HT-29 (cell line): ENCODE data around the gene EMC10. TPM values are rescaled to one million over a fixed set of nuclear protein-coding genes. Genes with fewer than 3 reads are reported as not detected.
A peak's percentile ranks its signal among the peaks of the same experiment; 100 is the strongest.

ENCODE experiments used
- DNase-seq: peaks from one replicate; pipeline ENCODE4 v3.0.0-alpha.2; 2015; ENCODE audit warnings: low spot score
- total RNA-seq: library from RNA; depleted of rRNA; stranded (reverse); fragments of >200 nt; shearing (Covaris generic); gene quantifications from 2 replicates; pipeline ENCODE4 v1.2.3, GENCODE V29; 2014

The EMC10 gene
- total RNA-seq, 1 experiment from 2014 or later, result 324 TPM

DNA sequence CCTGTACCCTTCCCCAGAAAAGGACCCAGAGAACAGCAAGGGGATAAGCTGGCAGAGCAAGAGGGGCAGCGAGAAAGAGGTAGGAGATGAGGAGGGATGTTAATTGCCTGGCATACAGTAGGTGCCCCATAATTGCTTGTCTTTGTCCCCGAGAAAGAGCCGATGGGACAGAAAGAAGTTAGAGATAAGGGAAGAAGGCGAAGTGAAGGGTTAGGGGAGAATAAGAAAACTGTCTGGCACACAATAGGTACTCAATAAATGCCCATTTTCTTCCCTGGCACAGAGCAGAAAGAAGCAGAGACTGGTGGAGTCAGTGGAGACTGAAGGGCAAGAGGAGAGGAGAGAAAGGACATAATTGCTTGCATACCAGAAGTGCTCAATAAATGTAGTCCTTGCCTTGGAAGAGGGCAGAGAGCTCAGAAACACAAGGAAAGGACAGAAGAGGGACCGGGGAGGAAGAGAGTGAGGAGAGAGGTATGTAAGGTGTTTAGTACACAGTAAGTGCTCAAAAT, 18.8 kb downstream of the EMC10 start:
- DNase-seq, result no peak

DNA sequence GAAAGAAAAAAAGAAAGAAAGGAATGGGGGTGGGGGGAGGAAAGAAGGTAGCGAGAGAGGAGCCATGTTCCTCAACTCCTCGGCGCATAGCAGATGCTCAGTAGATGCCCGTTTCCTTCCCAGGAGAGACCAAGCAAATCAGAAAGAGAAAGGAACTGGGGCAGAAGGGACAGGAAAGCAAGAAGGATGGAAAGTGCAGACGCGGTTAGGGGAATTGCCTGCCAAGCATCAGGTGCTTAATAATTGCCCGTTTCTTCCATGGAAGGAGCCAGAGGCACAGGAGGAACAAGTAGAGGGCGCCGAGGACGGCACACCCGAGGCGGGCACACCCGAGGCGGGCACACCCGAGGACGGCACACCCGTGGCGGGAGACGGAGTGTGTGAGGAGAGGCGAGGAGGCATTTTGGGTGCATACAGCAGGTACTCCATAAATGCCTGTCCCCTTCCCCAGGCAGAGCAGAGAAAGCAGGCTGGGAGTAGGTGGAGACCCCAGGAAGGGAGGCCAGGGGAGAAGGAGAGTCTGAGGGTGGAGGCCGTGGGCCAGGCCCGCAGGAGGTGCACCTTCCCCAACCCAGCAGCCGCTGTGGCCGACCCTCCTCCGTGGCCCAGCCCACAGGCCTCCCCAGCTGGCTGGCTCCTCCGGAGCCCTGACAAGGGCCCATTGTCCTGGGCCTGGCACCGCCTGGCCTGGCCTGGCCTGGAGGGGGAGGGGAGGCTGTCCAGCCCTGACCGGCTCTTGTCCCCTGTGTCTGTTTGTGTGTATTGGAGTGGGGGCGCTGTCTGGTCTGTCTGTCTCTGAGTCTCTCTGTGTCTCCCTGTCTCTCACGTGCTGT, 20.1 kb downstream of the EMC10 start:
- peak; percentile 82 for DNase-seq

DNA sequence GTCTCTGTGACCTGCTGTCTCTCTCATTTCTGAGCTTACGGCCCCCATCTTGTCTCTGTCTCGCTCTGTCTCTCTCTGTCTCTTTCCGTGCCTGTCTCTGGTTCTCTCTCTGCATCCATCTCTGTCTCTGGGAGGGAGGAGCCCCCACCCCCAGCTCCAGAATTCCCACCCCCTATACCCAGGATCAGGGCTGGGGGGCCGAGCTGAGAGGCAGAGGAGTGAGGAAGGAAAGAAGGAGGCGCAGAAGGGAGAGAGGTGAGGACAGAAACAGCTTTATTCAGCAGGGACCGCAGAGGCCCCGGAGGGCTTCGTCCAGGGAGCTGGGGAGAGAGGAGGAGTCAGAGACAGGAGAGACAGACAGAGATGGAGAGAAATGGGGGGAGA, 20.7 kb downstream of the EMC10 start:
- peak; percentile 30 for DNase-seq

DNA sequence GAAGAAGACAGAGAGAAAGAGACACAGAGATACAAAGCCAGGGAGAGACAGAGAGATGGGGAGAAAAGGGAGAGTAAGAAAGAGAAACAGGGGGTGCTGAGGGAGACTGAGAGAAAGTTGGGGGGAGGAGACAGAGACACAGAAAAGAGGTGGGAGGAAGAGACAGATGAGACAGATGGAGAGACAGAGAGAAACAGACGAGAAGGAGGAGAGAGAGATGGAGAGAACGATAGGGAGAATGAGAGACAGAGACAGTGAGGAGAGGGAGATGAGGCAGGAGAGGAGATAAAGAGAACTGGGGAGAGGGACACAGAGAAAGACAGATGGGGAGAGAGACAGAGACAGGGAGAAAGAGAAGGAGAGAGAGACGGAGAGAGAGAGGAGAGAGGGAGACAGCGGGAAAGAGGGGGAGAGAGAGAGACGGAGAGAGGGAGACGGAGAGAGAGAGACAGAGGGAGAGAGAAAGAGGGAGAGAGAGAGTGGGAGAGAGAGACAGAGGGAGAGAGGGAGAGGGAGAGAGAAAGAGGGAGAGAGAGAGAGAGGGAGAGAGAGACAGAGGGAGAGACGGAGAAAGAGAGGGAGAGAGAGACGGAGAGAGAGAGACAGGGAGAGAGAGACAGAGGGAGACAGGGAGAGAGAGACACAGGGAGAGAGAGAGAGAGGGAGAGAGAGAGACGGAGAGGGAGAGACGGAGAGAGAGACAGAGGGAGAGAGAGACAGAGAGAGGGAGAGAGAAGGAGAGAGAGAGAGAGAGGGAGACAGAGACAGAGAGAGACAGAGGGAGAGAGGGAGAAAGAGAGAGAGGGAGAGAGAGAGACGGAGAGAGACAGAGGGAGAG, 22.1 kb downstream of the EMC10 start:
- DNase-seq, result no peak

DNA sequence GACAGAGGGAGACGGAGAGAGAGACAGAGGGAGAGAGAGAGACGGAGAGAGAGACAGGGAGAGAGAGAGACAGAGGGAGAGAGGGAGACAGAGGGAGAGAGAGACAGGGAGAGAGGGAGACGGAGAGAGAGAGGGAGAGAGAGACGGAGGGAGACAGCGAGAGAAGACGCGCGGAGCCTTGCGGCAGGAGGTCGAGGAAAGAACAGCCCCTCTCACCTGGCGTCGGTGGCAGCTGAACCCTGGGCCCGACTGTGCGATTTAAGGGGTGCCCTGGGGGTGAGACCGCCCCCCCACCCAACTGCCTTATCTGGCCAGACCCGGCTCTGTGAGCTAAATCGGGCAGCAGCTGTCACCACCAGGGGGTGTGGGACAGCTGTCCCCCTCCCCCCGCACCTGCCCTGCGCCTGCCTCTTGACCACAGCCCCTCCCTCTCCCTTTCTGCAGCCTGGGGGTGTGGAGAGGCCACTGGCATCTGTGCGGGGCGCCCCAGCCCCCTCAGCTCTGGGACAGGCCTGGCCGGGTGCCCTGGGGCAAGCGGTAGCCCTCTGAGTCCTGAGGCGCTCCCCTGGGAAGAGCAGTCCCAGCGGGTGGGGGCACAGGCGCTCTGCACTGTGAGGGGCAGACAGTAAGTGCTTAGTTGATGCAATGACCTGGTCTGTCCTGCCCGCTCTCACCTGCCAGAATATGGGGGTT, 23.9 kb downstream of the EMC10 start:
- DNase-seq, result peak; percentile 61

DNA sequence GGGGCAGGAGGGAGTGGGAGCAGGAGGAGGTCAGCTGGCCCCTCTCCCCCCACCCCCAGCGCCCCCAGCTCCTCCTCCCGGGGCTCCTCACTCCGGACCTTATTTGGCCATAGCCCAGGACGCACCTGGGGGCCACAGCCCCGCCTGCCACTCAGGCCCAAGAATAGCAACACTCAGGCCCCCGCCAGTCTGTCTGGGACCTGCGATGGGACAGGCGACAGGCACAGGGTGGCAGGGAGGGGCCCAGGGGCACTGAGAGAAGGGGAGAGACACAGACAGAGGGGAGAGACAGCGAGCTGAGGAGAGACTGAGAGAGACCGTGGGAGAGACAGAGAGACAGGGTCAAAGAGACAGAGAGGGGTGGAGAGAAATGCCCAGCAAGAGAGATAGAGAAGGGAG, 24.4 kb downstream of the EMC10 start:
- no peak for DNase-seq

DNA sequence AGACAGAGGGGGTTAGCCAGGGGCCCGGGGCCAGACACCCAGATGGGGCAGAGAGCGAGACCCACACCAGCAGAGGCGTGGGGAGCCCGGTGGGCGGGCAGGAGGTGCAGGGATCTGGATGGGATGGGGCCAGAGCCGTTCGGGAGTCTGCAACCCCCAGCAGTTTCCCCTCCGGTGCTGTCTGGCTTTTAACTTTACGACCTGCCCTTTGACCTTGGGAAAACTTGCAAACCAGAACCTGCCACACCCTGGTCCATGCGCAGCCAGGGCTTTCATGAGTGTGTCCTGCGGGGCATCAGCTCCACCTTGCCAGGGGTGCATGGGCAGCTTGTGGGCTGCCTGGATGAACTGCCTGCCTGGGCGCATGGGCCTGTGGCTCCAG, 24.9 kb downstream of the EMC10 start:
- no peak for DNase-seq

DNA sequence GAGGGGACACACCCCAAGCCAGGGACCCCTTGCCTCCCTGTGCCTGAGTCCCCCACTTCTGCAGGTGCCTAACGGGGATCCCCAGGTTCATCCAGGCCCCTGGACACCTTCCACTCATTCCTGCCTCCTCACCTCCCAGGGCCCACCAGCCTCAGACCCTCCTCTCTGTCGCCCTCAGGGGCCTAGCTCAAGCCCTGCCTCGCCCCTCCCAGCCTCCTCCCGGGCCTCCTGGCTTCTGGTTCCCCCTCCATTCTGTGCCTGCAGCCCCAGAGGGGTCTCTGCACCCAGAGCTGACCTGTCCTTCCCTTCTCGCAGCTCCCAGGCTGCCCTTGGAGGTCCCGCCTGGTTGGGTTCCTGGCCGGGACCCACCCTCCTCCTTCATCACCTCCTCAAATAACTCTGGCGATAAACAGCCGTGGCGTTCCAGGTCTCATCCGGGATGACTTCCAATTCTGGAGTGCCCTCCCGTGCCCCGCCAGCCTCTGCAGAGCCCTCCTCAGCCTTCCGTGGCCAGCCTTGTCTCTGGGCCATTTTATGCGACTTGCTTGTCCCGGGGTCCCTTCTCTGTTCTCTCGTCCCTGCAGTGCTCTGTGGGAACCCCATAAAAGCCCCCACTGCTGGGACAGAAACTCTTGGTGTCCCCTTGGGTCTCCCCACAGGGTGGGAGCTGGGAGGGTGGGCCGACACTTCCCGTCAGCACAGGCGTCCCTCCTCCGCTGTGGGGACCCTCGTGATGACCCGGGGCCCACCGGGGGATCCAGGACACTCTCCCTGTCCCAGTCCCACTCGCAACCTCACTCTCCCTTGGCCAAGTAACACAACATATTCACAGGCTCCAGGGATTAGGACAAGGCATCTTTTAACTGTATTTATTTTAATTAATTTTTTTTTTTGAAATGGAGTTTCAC, 25.5 kb downstream of the EMC10 start:
- no peak for DNase-seq

DNA sequence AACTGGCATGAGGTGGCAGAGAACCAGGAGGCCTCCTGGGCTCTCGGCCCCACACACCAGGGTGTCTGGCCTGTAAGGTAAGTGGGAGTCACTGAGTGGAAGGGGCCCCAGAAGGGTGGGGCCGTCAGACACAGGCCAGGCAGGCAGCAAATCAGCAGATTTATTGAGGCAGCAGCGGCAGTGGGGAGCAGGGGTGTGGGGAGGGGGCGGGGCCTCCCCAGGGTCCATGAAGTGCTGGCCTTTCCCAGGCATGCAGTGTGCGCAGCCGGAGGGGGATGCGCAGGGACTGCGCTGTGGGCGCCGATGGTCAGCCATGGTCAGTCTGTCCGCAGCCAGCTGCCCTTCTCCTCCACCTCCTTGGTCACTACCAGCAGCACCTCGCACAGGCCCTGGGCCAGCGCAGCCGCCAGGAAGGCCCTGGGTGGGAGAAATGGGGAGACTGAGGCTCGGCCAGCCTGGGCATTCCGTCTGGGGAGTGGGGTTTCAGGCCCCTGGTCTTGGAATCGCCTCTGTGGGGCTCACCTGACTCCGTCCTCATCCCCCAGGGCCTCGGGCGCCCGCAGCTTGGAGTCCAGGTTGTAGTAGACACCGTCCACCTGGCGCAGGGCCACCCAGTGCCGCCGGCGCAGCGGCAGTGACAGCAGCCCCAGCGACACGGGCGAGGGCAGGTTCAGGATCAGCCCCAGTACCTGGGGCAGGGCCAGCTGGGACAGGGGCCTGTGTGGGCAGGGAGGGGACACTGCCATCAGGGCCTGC, 29.7 kb downstream of the EMC10 start:
- DNase-seq, result no peak

DNA sequence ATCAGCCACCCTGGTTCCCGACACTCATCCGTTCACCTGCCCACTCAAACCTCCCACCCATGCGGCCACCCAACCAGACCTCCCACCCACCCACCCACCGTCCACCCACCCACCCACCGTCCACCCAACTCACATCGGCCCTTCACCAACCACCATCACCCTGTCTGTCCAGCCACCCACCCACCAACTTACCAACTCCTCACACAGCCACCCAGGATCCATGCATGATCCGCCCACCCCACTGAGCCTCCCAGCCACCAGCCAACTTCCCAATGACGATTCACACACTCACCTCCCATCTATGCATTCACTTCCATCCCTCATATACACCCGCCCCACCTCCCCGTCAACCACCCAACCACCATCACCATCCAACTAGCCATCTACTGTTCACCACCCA, 30.4 kb downstream of the EMC10 start:
- no peak for DNase-seq

DNA sequence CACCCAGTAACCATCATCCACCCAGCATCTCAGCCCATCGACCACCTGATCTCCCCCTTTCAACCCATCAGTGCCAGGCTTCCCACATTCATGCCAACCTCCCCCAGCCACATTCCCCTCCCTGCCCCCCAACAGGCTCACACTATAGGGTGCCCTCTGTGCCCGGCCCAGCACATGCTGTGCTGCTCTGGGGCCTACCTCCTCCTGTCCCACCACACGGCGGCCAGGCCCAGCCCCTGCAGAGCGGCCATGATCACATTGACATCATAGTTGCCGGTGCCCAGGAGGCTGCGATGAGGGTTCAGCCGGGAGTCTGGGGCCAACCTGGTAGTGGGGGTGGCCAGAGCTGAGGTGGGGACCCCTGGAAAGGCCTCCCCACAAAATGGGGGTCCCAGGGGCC, 31.1 kb downstream of the EMC10 start:
- no peak for DNase-seq

DNA sequence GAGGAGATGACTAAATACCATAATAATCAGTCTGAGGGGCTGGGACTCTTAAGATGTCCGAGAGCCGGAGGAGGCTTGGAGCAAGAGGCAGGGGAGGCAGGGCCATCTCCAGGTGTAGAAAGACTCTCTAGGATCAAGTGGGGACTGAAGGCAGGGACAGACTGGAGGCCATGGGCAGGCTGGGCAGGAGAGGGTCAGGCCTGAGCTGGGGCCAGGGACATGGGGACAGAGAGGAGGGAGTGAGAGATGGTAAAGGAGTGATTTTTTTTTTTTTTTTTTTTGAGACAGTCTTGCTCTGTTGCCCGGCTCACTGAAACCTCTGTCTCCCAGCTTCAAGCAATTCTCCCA, 32.5 kb downstream of the EMC10 start:
- DNase-seq, result no peak

DNA sequence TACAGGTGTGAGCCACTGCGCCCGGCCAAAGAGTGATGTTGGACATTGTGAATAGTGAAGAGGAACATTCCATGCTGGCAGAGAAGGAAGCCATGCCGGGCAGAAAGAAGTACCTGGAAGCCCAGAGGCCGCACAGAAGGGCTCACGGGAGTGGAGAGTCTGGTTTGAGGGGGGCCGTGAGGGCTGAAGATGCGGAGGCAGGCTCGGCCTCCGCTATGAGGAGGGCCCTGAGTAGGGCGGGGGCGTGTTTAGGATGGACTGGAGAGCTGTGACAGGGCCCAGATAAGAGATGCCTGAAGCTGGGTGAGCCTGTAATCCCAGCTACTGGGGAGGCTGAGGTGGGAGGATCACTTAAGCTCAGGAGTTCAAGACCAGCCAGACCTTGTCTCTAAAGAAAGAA, 33.1 kb downstream of the EMC10 start:
- DNase-seq, result no peak

DNA sequence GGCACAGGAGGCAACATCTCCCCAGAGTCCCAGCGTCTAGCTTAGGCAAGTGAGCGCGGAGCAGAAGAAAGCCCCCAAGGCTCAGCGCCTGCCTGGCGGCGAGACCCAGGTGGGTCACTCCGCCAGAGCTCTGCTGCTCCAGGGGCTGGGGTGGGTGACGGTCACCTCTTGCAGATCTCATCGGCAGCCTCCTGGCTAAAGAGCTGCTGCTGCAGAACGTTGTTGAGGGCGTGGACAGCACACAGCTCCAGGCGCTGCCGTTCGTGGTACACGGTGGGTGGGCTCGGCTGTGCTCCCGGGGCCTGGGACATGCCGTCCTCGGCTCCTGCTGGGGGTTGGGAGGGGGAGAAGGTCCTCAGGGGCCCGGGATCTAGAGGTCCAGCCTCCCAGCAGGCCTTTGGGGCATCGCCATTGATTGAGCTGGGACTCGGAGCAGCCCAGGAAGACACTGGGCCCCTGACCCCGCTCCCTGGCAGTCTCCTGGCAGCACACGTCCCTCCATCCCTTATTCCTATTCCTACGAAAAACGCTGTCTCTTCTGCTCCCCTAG, 33.9 kb downstream of the EMC10 start:
- no peak for DNase-seq

DNA sequence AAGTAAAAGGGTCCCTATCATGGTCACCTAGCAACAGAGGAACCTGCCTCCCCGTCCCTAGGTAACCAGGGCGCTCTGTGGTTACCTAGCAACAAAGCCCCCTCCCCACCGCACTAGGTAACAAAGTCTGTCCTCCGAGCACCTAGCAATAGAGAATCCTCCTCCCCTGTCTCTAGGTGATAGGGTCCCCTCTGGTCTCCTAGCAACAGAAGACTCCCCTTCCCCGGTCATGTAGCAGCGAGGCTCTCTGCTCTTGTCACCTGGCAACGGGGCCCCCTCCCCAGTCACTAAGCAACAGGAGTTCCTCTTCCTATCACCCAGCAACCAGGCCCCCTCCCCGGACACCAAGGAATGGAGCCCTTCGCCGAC, 34.4 kb downstream of the EMC10 start:
- DNase-seq, result no peak

DNA sequence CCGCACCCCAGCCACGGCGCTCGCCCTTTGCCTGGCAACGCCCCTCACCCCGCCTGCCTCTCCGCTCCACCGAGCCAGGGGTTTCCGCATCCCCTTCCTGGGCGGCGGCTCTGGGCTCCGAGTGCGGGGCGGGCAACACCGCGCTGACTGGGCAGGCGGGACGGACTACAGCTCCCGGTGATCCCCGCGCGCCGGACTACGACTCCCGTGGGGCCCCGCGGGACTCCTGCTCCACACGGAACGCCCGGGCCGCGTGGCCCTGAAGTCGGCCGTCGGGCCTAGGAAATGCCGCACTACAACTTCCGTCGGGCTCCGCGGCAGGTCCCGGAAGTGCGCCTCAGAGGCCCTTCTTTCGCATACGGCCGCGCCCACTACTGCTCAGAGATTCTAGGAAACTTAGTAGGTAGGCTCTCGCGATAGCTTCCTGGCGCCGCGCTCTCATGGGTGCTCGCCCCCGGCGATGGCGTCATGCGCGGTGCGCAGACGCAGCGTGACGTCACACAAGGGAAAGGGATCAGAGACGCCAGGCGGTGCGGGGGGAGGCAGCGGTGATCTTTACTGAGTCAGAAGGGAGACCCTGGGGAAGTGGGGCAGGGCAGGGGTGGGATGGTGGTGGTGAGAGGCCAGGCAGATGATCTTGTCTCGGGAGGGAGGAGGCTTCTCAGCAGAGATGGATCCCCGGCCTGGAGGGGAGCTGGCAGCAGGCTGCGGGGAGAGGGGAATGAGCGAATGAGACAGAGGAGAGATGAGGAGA, 34.9 kb downstream of the EMC10 start, which contains the start of gene JOSD2:
TSS of gene JOSD2 (minus strand) at position 123 of the 754 bp plus-strand sequence. CDS start 760 bp downstream, outside the sequence.
- peak; percentile 100 for DNase-seq

DNA sequence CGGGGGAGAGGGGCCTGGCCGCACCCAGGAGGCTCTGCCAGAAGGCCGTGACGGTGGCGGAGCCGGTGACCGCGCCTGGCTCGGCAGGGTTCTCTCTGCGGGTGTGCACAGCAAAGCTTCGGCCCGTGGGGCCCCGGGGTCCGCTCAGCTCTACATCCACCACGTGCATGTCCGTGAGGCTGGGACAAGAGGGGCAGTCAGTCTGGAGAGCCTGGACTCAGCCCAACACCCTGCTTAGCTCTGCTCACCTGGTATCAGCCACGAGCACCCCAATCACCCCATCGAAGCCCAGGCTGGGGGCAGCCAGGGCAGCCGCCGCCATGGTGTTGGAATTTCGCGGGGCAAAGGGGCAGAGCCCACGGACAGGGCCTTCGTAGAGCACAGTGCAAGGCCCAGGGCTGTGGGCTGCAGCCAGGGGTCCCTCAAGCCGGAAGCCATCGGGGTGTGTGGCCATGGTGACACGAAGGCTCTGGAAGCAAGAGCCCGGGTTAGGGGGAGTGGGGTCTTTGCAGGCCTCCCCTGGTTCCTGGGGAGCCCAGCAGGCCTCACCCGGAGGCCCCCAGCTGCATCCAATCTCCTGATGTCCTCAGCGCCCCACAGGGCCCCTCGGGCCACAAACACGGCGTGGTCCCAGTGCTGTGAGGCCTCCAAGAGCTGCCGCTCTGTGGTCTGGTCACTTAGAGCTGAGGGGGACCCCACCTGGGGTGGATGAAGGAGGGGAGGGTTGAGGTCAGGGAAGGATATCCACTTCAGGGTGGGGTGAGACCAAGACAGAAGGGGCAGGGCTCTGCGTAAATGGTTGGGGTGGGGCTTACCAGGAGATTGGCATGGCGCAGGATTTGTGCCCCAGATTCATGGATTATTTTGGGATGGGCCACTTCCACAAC, 36.0 kb downstream of the EMC10 start:
- no peak for DNase-seq
